ENCODE results near the gene RSPH9. TPM values are rescaled to one million over a fixed set of nuclear protein-coding genes. Genes with fewer than 3 reads are reported as not detected.

The RSPH9 gene
- total RNA-seq, 1 donor from 2014 or later: not detected

GRCh38 chr6:43671011-43671800 lies 26.4 kb downstream of the RSPH9 start:
- ChIA-PET CTCF (interaction anchor here (1.7 to 7.3 kb wide), 3 partner anchors 91 to 408 kb away, joined by 5 to 99 read pairs (median 12); partner anchors contain the start of gene VEGFA), POLR2A (interaction anchor here (1.3 to 1.4 kb wide), 2 partner anchors 43 to 99 kb away, joined by 4 to 5 read pairs; partner anchors contain the start of gene VEGFA)
- no peak overlapping the region for H3K27ac Mint-ChIP-seq
- no peaks in the 10 kb centered on the region for H3K9me3 Mint-ChIP-seq
- TF ChIP-seq CTCF (IDR thresholded peaks at IDR 0.05): no peak
- peaks cover 18% of the 10 kb centered on the region for H3K4me1 Mint-ChIP-seq
- no peak for ATAC-seq (ENCODE audit: low read depth)
- intact Hi-C loops (cut with micrococcal nuclease): no loop called here
- DNase-seq: no peak
- H3K27me3 Mint-ChIP-seq: no peaks in the 10 kb centered on the region
- H3K36me3 Mint-ChIP-seq (ENCODE audit: low read depth): peaks cover 61% of the 10 kb centered on the region
- no peak overlapping the region for H3K4me3 Mint-ChIP-seq

GRCh38 chr6:43671801-43672690 lies 27.2 kb downstream of the RSPH9 start:
- peaks cover 68% of the 10 kb centered on the region for H3K36me3 Mint-ChIP-seq (ENCODE audit: low read depth)
- DNase-seq (no peak), ATAC-seq (ENCODE audit: low read depth) (no peak)
- no peaks in the 10 kb centered on the region for H3K9me3 Mint-ChIP-seq
- CTCF ChIA-PET: no interaction called here
- H3K27me3 Mint-ChIP-seq: no peaks in the 10 kb centered on the region
- H3K4me1 Mint-ChIP-seq: peaks cover 15% of the 10 kb centered on the region
- intact Hi-C loops (cut with micrococcal nuclease): no loop called here
- POLR2A ChIA-PET: interaction anchor here (0.7 to 1.3 kb wide), 2 partner anchors 24 to 98 kb away, joined by 3 to 4 read pairs; partner anchors contain the start of gene VEGFA
- TF ChIP-seq CTCF (IDR thresholded peaks at IDR 0.05): no peak
- H3K27ac Mint-ChIP-seq: peak overlapping the region; percentile 35
- H3K4me3 Mint-ChIP-seq: no peak overlapping the region

- POLR2A ChIA-PET: no interaction called here
- DNase-seq: no peak
- no peak overlapping the region for H3K27ac Mint-ChIP-seq
- H3K4me1 Mint-ChIP-seq: peaks cover under 1% of the 10 kb centered on the region
- intact Hi-C loops (cut with micrococcal nuclease): no loop called here
- peaks cover 82% of the 10 kb centered on the region for H3K36me3 Mint-ChIP-seq (ENCODE audit: low read depth)
- CTCF ChIA-PET: interaction anchor here (1.1 to 1.6 kb wide), 3 partner anchors 11 to 101 kb away, joined by 3 to 4 read pairs (median 3); partner anchors contain the start of gene VEGFA
- no peaks in the 10 kb centered on the region for H3K27me3 Mint-ChIP-seq
- no peak for ATAC-seq (ENCODE audit: low read depth)
- no peak overlapping the region for H3K4me3 Mint-ChIP-seq
- H3K9me3 Mint-ChIP-seq: no peaks in the 10 kb centered on the region
- no peak for TF ChIP-seq CTCF (IDR thresholded peaks at IDR 0.05)
These were observed 28.7 kb downstream of the RSPH9 start for GRCh38 chr6:43673444-43674084.

GRCh38 chr6:43674291-43674690 lies 29.5 kb downstream of the RSPH9 start:
- Mint-ChIP-seq H3K27ac (no peak overlapping the region), H3K9me3 (no peaks in the 10 kb centered on the region), H3K27me3 (no peaks in the 10 kb centered on the region), H3K4me1 (no peaks in the 10 kb centered on the region), H3K36me3 (ENCODE audit: low read depth) (peaks cover 87% of the 10 kb centered on the region), H3K4me3 (no peak overlapping the region)
- no peak for ATAC-seq (ENCODE audit: low read depth)
- DNase-seq: no peak
- intact Hi-C loops (cut with micrococcal nuclease): no loop called here
- TF ChIP-seq CTCF (IDR thresholded peaks at IDR 0.05): no peak
- ChIA-PET CTCF (interaction anchor here (1.2 to 1.6 kb wide), 2 partner anchors 12 to 96 kb away, joined by 3 to 4 read pairs; partner anchors contain the start of gene VEGFA), POLR2A (interaction anchor here (1.4 kb wide), 1 partner anchor 41 kb away, joined by 3 read pairs; no protein-coding TSS in a partner anchor)
